Activated CD4-positive, alpha-beta memory T cell treated with anti-CD3 and anti-CD28 coated beads, Interleukin-2, amount 10 ng/mL, durations not matched to agents 7 days and 5 days (primary cell): ENCODE results near the gene CD79B. TPM values are rescaled to one million over a fixed set of nuclear protein-coding genes. Genes with fewer than 3 reads are reported as not detected.

Experiments used
- total RNA-seq, 2 experiments: library from RNA; stranded (reverse); gene quantifications; one replicate each; pipeline ENCODE4 v1.2.3, GENCODE V29; 2021

Gene CD79B
- total RNA-seq, 2 experiments from 2014 or later, result 48.6 to 50.2 TPM

Other genes starting within 250 kb of the CD79B start
- 100 to 1,000 TPM; 394 to 401 TPM for gene LIMD2, start 232.2 kb downstream of the CD79B start, total RNA-seq
- gene STRADA, start 190.5 kb downstream of the CD79B start, total RNA-seq, result 10 to 100 TPM; 53.1 to 59.4 TPM
- gene CCDC47, start 158.7 kb downstream of the CD79B start, total RNA-seq, result 10 to 100 TPM; 56.7 to 57.9 TPM
- 100 to 1,000 TPM; 113 to 118 TPM for gene DDX42, start 158.2 kb downstream of the CD79B start, total RNA-seq
- gene PSMC5, start 104.9 kb downstream of the CD79B start, total RNA-seq, result 100 to 1,000 TPM; 152 to 162 TPM
- gene FTSJ3, start 104.7 kb downstream of the CD79B start, total RNA-seq, result 10 to 100 TPM; 38.9 to 43.8 TPM
- 100 to 1,000 TPM; 150 to 152 TPM for gene SMARCD2, start 89.6 kb downstream of the CD79B start, total RNA-seq
- not detected for gene CSH2, start 58.7 kb downstream of the CD79B start, total RNA-seq
- gene GH2, start 50.4 kb downstream of the CD79B start, total RNA-seq, result not detected
- gene CSH1, start 35.8 kb downstream of the CD79B start, total RNA-seq, result not detected
- gene CSHL1, start 21.1 kb downstream of the CD79B start, total RNA-seq, result not detected
- not detected for gene GH1, start 13.5 kb downstream of the CD79B start, total RNA-seq
- under 1 TPM; 0.08 to 0.13 TPM for gene SCN4A, start 40.6 kb upstream of the CD79B start, total RNA-seq
- gene PRR29, start 66.0 kb upstream of the CD79B start, total RNA-seq, result 10 to 100 TPM; 12.0 to 15.1 TPM
- 100 to 1,000 TPM; 118 to 122 TPM for gene ICAM2, start 88.3 kb upstream of the CD79B start, total RNA-seq
- gene ERN1, start 197.8 kb upstream of the CD79B start, total RNA-seq, result 100 to 1,000 TPM; 126 to 128 TPM